Lung microvascular endothelial cell (primary cell): ENCODE results near the gene SCG5. TPM values are rescaled to one million over a fixed set of nuclear protein-coding genes. Genes with fewer than 3 reads are reported as not detected.

Source experiments
- DNase-seq, 2 donors: peaks; one replicate each; pipeline versions ENCODE4 v3.0.0 to v3.0.0-alpha.2; 2010; ENCODE audit warnings: low read depth in 2 of 2
- total RNA-seq: library from RNA; depleted of rRNA; stranded (reverse); fragments of >200 nt; gene quantifications from 2 replicates; pipeline ENCODE4 v1.2.1, GENCODE V29; 2014

The SCG5 gene
- total RNA-seq, 1 donor from 2014 or later = 0.20 TPM

DNA sequence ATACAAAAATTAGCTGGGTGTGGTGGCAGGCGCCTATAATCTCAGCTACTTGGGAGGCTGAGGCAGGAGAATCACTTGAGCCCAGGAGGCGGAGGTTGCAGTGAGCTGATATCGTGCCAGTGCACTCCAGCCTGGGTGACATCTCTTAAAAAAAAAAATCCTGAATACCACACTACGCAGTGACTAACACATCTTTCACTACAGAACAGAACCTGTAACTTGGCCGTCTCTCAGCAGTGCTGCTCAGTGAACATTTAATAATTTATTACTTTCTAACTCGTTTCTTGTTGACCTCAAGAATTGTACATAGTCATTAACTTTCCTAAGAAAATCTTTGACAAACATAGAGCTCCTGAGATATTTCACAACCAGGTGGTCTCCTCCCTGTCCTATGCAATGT is 80.1 kb downstream of the SCG5 start:
- no peak for DNase-seq

DNA sequence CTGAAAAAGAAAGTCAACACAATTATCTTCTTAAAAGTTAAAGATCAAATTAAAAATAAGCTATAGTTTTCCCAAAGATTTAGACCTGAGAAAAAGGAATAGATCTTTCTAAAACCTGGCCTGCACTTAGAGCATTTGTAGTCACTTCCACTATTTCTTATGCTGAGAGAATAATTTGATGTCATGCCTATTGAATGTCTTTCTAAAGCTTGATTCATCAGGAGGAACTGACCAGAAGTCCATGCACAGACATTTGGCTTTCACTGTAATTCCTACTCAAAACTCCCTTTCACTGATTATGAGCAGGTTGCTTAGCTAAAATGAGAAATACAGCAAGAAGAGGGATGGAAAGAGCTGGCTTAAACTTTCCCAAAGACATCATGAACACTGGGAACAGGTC is 80.6 kb downstream of the SCG5 start:
- no peak for DNase-seq

DNA sequence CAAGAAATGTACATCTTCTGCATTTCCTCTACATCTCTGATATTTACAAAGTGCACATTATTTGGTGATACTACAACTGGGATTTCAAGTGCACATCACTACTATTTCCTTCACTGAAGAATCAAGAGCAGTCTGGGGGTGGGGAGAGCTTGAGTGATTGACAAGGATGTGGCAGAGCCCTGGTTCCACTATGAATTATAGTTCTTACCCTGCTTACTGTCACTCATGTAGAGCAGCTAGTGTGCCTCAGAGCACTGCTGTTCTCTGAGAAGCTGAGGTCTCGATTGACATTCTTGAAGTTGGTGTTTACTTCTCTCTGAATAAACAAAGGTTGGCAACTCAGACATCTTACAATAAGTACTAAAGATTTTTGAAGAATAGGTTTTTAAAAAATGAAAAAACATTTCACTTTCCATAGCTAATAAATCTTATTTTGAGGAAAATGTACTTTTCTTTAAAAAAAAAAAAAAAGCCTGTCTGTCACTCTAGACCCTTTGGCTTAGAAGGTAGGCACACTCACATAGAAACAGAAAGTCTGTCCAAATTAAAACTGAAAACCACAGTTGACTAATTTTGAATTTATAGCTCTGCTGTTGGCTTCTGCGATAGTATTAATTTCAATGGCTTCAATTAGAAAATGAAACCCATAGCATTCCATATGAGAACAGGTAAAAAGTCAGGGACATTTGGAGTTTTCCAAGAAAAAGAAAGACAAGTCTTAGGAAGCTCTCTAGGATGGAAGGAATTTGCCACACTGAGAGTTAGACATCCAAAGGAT is 81.8 kb downstream of the SCG5 start:
- DNase-seq = no peak

DNA sequence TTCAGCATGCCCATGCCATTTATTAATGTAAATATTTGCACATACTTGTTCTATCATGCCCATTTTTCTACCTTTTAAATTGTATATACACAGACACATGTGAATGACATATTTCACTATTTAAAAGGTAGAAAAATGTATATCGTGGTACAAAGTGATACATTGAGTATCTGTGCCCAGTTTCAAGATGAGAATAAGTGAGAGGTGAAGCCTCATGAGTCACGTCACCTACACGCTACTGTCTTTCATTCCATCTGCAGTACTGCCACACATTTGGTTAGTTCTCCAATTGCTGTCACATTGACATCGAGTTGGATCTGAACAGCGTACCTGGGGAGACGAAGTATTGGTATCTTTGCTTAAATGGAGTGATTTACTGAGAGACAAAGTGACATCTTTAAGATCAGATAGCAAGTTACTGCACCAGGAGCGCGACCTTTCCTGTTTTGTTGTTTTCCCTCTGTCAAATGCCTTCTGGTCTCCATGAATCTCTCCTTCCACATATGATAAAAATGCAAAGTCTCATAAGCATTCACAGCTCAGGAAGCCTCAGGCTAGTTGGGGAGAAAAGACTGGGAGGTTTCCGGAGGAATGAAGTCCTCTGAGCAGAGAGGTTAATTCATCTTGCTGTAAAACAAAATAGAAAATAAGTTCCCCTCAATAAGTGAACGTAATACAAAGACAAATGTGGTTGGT is 88.3 kb downstream of the SCG5 start:
- DNase-seq = no peak

DNA sequence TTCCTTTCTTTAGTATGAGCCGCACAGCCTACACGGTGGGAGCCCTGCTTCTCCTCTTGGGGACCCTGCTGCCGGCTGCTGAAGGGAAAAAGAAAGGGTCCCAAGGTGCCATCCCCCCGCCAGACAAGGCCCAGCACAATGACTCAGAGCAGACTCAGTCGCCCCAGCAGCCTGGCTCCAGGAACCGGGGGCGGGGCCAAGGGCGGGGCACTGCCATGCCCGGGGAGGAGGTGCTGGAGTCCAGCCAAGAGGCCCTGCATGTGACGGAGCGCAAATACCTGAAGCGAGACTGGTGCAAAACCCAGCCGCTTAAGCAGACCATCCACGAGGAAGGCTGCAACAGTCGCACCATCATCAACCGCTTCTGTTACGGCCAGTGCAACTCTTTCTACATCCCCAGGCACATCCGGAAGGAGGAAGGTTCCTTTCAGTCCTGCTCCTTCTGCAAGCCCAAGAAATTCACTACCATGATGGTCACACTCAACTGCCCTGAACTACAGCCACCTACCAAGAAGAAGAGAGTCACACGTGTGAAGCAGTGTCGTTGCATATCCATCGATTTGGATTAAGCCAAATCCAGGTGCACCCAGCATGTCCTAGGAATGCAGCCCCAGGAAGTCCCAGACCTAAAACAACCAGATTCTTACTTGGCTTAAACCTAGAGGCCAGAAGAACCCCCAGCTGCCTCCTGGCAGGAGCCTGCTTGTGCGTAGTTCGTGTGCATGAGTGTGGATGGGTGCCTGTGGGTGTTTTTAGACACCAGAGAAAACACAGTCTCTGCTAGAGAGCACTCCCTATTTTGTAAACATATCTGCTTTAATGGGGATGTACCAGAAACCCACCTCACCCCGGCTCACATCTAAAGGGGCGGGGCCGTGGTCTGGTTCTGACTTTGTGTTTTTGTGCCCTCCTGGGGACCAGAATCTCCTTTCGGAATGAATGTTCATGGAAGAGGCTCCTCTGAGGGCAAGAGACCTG is 89.5 kb downstream of the SCG5 start:
- DNase-seq = peak; percentile 28 to 52

DNA sequence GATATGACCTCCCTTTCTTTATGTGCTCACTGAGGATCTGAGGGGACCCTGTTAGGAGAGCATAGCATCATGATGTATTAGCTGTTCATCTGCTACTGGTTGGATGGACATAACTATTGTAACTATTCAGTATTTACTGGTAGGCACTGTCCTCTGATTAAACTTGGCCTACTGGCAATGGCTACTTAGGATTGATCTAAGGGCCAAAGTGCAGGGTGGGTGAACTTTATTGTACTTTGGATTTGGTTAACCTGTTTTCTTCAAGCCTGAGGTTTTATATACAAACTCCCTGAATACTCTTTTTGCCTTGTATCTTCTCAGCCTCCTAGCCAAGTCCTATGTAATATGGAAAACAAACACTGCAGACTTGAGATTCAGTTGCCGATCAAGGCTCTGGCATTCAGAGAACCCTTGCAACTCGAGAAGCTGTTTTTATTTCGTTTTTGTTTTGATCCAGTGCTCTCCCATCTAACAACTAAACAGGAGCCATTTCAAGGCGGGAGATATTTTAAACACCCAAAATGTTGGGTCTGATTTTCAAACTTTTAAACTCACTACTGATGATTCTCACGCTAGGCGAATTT is 91.2 kb downstream of the SCG5 start:
- DNase-seq = no peak

DNA sequence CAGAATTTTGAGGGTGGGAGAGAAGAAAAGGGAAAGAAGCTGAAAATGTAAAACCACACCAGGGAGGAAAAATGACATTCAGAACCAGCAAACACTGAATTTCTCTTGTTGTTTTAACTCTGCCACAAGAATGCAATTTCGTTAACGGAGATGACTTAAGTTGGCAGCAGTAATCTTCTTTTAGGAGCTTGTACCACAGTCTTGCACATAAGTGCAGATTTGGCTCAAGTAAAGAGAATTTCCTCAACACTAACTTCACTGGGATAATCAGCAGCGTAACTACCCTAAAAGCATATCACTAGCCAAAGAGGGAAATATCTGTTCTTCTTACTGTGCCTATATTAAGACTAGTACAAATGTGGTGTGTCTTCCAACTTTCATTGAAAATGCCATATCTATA is 91.8 kb downstream of the SCG5 start:
- DNase-seq = no peak

DNA sequence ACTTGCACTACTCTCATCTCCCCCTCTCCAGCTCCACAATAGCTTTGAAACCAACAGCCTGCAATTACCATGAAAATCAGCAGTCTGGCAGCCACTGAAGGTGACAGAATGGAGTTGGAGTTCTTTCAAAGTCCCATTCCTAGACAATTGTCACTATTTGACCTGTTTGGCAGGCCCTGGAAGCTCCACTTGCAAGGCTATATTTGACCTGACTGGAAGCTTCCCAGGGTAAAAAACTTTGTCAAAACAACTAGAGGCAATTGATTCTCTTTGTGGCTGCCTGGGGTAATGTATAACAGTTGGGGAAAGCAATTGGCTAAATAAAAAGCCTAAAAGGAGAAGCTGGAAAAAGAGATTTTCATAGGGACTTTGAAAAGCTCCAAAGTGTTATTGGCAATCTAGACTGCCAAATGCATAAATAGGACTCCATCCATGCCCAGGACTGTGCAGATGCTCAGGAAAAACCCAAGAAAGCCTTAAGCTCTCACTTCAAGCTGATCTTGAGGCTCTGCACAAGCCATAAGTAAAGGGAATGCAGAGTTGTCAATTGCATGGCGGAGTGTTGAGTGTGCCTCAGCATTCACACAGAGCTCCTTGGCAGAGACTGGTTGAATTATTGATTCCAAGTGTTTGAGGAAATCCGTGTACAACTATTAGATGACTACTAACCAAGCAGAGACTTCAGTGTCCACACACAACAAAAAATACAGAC is 94.6 kb downstream of the SCG5 start:
- no peak for DNase-seq

DNA sequence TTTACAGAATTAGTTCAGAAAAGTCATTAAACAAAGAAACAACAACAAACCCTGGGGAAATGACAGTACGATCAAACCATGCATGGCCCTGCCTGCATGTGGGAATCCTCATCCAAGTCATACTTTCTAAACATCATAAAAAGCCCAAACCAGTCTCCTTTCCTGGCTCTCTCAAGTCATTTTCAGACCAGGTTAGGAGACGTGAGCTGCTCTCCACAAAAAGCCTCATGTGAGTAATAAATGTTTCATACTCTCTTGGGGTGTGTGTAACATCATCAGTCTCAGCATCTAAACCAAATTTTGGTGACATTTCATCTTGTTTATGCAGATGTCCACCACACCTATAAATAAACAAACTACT is 95.2 kb downstream of the SCG5 start:
- no peak for DNase-seq

DNA sequence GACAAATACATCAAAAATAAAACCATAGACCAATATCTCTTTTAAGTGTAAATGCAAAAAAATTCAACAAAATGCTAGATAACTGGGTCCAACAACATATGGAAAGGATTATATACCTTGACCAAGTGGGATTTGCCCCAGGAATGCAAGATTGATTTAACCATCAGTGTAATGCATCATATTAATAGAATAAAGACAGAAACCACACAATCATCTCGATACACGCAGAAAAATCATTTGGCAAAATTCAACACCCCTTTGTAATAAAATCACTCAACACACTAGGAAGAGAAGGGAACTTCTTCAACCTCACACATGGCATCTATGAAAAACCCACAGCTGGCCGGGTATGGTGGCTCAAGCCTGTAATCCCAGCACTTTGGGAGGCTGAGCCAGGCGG is 95.8 kb downstream of the SCG5 start:
- DNase-seq = no peak

DNA sequence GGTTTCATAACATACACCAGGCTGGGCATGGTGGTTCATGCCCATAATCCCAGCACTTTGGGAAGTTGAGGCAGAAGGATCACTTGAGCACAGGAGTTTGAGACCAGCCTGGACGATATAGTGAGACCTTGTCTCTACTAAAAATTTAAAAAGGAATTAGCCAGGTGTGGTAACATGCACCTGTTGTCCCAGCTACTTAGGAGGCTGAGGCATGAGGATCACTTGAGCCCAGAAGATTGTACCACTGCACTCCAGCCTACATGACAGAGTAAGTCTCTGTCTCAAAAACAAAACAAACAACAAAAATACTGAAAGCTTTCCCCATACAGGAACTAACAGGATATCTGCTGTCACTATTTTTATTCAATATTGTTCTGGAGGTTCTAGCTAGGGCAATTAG is 97.2 kb downstream of the SCG5 start:
- DNase-seq = no peak

DNA sequence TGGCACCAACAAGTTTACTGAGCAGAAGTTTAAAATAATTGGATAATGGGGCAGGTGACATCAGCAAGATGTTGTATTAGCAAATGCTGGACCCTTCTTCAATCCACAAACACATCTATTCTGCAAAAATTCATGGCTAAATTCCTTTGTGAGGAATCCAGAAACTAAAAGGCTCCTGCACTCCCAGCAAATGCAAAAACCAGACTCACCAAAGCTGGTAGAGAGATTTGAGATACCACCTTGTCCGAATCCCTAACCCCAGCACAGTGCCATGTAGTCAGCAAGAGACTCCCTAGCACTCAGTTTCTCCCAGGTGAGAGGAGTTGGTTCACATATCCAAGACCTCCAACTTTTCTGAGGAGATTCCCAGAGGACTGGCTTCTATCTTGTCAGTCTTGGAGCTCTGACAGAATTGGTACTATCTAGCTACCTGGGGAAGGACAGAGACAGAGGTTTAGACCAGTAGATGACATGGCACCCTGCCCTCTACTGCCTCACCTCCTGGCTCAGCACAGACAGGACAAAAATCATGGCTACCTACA is 98.1 kb downstream of the SCG5 start:
- no peak for DNase-seq

DNA sequence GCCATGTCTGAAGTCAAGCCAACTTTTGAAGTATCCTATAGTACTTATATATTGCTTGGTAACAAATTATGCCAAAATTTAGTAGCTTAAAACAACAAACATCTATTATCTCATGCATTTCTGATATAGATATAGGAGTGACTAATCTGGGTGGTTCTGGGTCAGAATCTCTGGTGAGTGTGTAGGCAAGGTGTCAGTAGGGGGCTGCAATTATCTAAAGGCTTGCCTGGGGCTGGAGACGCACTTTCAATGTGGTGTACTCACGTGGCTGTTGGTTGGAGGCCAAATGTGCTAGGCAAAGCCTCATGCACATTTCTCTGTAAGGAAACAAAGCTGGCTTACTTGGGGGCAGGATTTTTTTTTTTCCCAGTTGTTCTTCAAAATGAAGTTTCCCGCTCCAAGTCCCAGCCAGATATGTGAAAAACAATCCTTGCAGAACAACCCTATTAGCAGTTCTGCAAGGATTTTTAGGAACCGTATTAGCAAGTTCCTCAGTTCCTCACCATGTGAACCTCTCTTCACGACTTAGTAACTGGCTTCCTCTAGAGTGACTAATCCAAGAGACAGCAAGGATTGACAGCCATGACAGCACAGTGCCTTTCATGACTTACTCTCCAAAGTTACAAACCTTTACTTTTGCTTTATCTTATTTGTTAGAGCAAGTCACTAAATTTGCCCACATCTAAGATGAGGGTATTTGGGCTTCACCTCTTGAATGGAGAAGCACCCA is 102.1 kb downstream of the SCG5 start:
- peak; percentile 3 to 48 for DNase-seq

DNA sequence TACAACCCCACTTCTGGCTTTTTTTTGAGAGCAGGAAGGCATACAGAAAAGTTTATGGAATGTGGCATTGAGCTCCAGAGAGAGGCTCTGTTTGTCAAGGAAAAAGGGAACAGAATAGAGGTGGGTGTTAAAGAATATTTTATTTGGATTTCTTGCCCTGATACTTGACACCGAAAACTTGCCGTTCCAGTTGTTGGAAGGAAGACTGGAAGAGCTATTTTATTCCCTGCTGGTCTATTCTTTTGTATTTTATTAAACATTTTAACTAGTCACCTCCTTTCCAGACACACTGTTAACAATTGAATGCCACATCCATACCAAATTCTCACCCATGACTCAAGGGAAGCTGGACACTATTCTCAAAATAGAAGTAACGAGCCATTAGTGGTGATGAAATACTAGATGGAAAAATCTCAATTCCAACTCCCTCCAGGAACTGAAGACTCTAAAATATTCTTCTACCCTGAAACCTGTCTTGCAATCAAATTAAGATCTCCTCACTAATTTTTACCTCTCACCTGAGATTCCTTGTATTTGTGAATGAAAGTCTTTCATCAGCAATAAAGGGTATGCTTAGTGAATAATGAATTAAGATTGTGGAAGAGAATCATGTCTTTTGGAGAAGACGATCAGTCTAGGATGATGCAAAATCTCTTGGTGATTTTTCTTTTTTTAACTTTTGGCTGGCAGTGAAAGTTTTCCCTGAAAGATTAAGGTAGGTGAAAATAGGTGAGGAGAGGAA is 104.8 kb downstream of the SCG5 start:
- no peak for DNase-seq

Other genes starting within 250 kb of the SCG5 start
- 0.22 TPM in 1 of 2 replicates, not detected in the other for gene GOLGA8K, start 238.4 kb upstream of the SCG5 start, total RNA-seq
- gene GOLGA8O, start 186.1 kb upstream of the SCG5 start, total RNA-seq = under 0.01 TPM in 1 of 2 replicates, not detected in the other
- 0.60 and 0.65 TPM in 2 replicates for gene GOLGA8N, start 48.3 kb upstream of the SCG5 start, total RNA-seq
- 2.4 and 8.1 TPM in 2 replicates for gene ARHGAP11A, start 26.2 kb upstream of the SCG5 start, total RNA-seq
- gene GREM1, start 76.3 kb downstream of the SCG5 start, total RNA-seq = under 0.01 TPM in 2 replicates